MCF 10A (cell line): ENCODE measurements around the gene PADI3. TPM values are rescaled to one million over a fixed set of nuclear protein-coding genes. Genes with fewer than 3 reads are reported as not detected.

Source experiments
- BruUV-seq: library from RNA; stranded (reverse); fragments of 400-500 nt; replicated peaks from 2 replicates; lab custom pipeline; 2021; lab: Mats Ljungman, UMichigan
- CTCF ChIA-PET: fragments of 300-600 bp; sonication (Branson Sonifier 250); formaldehyde crosslinking; extraction: SDS; loops from one replicate; lab custom pipeline; 2021; ENCODE audit warnings: antibody characterized with exemption, inconsistent platforms; lab: Yijun Ruan, JAX
- POLR2A ChIA-PET: fragments of 300-600, 350-650 bp; sonication (Branson Sonifier 250); formaldehyde crosslinking; extraction: SDS; loops from one replicate; lab custom pipeline; 2020; ENCODE audit warnings: antibody characterized with exemption, inconsistent platforms; lab: Yijun Ruan, JAX
- DNase-seq: peaks from one replicate; pipeline ENCODE4 v3.0.0-alpha.2; 2018; ENCODE audit not compliant: unreplicated experiment
- H3K27ac Mint-ChIP-seq: one replicate; pipeline ENCODE4 v1.8.0; 2022; ENCODE audit warnings: mild to moderate bottlenecking, low read depth, mixed read lengths; ENCODE audit not compliant: unreplicated experiment
- H3K27me3 Mint-ChIP-seq: one replicate; pipeline ENCODE4 v1.8.0; 2022; ENCODE audit warnings: mixed read lengths; ENCODE audit not compliant: insufficient read depth, unreplicated experiment
- H3K36me3 Mint-ChIP-seq: one replicate; pipeline ENCODE4 v1.8.0; 2022; ENCODE audit warnings: mild to moderate bottlenecking, moderate library complexity, mixed read lengths; ENCODE audit not compliant: insufficient read depth, unreplicated experiment
- H3K4me1 Mint-ChIP-seq: one replicate; pipeline ENCODE4 v1.8.0; 2022; ENCODE audit warnings: mixed read lengths; ENCODE audit not compliant: insufficient read depth, unreplicated experiment
- H3K4me3 Mint-ChIP-seq: one replicate; pipeline ENCODE4 v1.8.0; 2022; ENCODE audit warnings: mild to moderate bottlenecking, moderate library complexity, mixed read lengths; ENCODE audit not compliant: unreplicated experiment
- H3K9me3 Mint-ChIP-seq: one replicate; pipeline ENCODE4 v1.8.0; 2022; ENCODE audit warnings: mixed read lengths; ENCODE audit not compliant: unreplicated experiment
- CTCF ChIP-seq: fragments of 200-600 bp; IDR thresholded peaks from one replicate; pipeline ENCODE4 v1.8.0; 2022; ENCODE audit warnings: antibody characterized with exemption, mild to moderate bottlenecking; ENCODE audit not compliant: unreplicated experiment
- intact Hi-C: fragments of 100-400 bp; cut with micrococcal nuclease; formaldehyde crosslinking; loops from 2 replicates; pipeline ENCODE4 v1.14.1; 2022
- total RNA-seq: library from RNA; stranded (reverse); gene quantifications from 2 replicates; pipeline ENCODE4 v1.2.3, GENCODE V29; 2022

Gene PADI3
- total RNA-seq, 1 experiment from 2014 or later: 0.12 TPM

GRCh38 chr1:17233675-17234320 lies 15.1 kb upstream of the PADI3 start:
- TF ChIP-seq CTCF: no peak
- Mint-ChIP-seq H3K36me3 (peaks cover 11% of the 10 kb centered on the region), H3K9me3 (no peaks in the 10 kb centered on the region), H3K4me1 (peaks cover 51% of the 10 kb centered on the region), H3K27me3 (no peaks in the 10 kb centered on the region), H3K4me3 (peak overlapping the region; percentile 47), H3K27ac (peak overlapping the region; percentile 95)
- ChIA-PET POLR2A (interaction anchor here (0.7 to 4.8 kb wide), 18 partner anchors 16 to 308 kb away, joined by 3 to 50 read pairs (median 4); no protein-coding TSS in a partner anchor), CTCF (interaction anchor here (0.6 to 10.5 kb wide), 11 partner anchors 11 to 189 kb away, joined by 3 to 168 read pairs (median 3); partner anchors contain the start of gene PADI2)
- DNase-seq: peak; percentile 99
- TSS peak; percentile 67 for BruUV-seq
- intact Hi-C loops: loop anchor here (5.0 to 10.0 kb wide), 2 partner anchors 41 to 69 kb away; no protein-coding TSS in a partner anchor

GRCh38 chr1:17234405-17234804 lies 14.5 kb upstream of the PADI3 start:
- Mint-ChIP-seq H3K27ac (peak overlapping the region; percentile 95), H3K4me1 (peaks cover 47% of the 10 kb centered on the region), H3K9me3 (no peaks in the 10 kb centered on the region), H3K36me3 (peaks cover 11% of the 10 kb centered on the region), H3K4me3 (no peak overlapping the region), H3K27me3 (no peaks in the 10 kb centered on the region)
- BruUV-seq: no TSS peak
- TF ChIP-seq CTCF: no peak
- ChIA-PET POLR2A (interaction anchor here (0.7 to 4.8 kb wide), 7 partner anchors 16 to 169 kb away, joined by 3 to 50 read pairs (median 8); no protein-coding TSS in a partner anchor), CTCF (interaction anchor here (0.6 to 10.5 kb wide), 9 partner anchors 11 to 190 kb away, joined by 3 to 168 read pairs (median 3); partner anchors contain the start of gene PADI2)
- no peak for DNase-seq
- intact Hi-C loops: loop anchor here (5.0 to 10.0 kb wide), 2 partner anchors 42 to 70 kb away; no protein-coding TSS in a partner anchor

- POLR2A ChIA-PET: interaction anchor here (2.1 to 4.8 kb wide), 2 partner anchors 15 to 108 kb away, joined by 8 to 50 read pairs; no protein-coding TSS in a partner anchor
- H3K9me3 Mint-ChIP-seq: no peaks in the 10 kb centered on the region
- H3K27me3 Mint-ChIP-seq: no peaks in the 10 kb centered on the region
- no peak for TF ChIP-seq CTCF
- no peak for DNase-seq
- intact Hi-C loops: loop anchor here (5.0 to 10.0 kb wide), 2 partner anchors 71 to 283 kb away; no protein-coding TSS in a partner anchor
- peaks cover 41% of the 10 kb centered on the region for H3K4me1 Mint-ChIP-seq
- H3K27ac Mint-ChIP-seq: no peak overlapping the region
- peaks cover 11% of the 10 kb centered on the region for H3K36me3 Mint-ChIP-seq
- CTCF ChIA-PET: interaction anchor here (1.1 to 10.5 kb wide), 8 partner anchors 11 to 174 kb away, joined by 3 to 168 read pairs (median 4); partner anchors contain the start of gene PADI2
- BruUV-seq: no TSS peak
- no peak overlapping the region for H3K4me3 Mint-ChIP-seq
Observed at GRCh38 chr1:17235135-17235885, 13.6 kb upstream of the PADI3 start.
